HFFc6 (cell line): Measurements from ENCODE around the gene NSFL1C. TPM values are rescaled to one million over a fixed set of nuclear protein-coding genes. Genes with fewer than 3 reads are reported as not detected.

ENCODE experiments used
- DNase-seq: peaks from one replicate; pipeline ENCODE4 v3.0.0-alpha.2; 2018
- H3K27ac Mint-ChIP-seq: 2 replicates; pipeline ENCODE4 v1.8.0; 2020; ENCODE audit warnings: mild to moderate bottlenecking, mixed read lengths
- H3K27me3 Mint-ChIP-seq: 2 replicates; pipeline ENCODE4 v1.8.0; 2021; ENCODE audit warnings: mild to moderate bottlenecking, moderate library complexity, mixed read lengths; ENCODE audit not compliant: insufficient read depth
- H3K36me3 Mint-ChIP-seq: 2 replicates; pipeline ENCODE4 v1.8.0; 2021; ENCODE audit warnings: low read depth, mixed read lengths
- H3K4me1 Mint-ChIP-seq: 2 replicates; pipeline ENCODE4 v1.8.0; 2020; ENCODE audit warnings: low read depth, mixed read lengths
- H3K4me3 Mint-ChIP-seq: 2 replicates; pipeline ENCODE4 v1.8.0; 2020; ENCODE audit warnings: mild to moderate bottlenecking, moderate library complexity, mixed read lengths
- H3K9me3 Mint-ChIP-seq: 2 replicates; pipeline ENCODE4 v1.8.0; 2020; ENCODE audit warnings: mild to moderate bottlenecking, mixed read lengths
- CTCF ChIP-seq: fragments of 200-600 bp; sonication (generic); IDR thresholded peaks from 2 replicates; pipeline ENCODE4 v1.5.0; 2021; ENCODE audit warnings: antibody characterized with exemption, mild to moderate bottlenecking
- long read RNA-seq: library from polyadenylated mRNA; unstranded; transcript quantifications from one replicate; pipeline ENCODE4 v2.0.0, GENCODE V29; 2019
- total RNA-seq, 6 experiments: library from RNA; stranded (reverse); fragmentation: NEBNext Ultra II Directional; extraction: Animal tissue kit (Norgen Biotek cat#: 25700); gene quantifications; 2 replicates in 1 of 6; 3 replicates in 5 of 6; pipeline ENCODE4 v1.2.3, GENCODE V29; 2021

Gene NSFL1C
- total RNA-seq: 100 to 1,000 TPM in 3 of 6 experiments, 10 to 100 TPM in 3; 85.4 to 125 (median 103) TPM
- long read RNA-seq, transcript NSFL1C-201 (9 exons, 3,568 nt): major isoform, 100 of 123 reads
- long read RNA-seq, partial matches to known transcripts: 1 of 123 reads
- long read RNA-seq, other reads (novel, unspliced or antisense): 22 of 123 reads

- peak within 1 kb of the TSS; percentile 86 for H3K27ac Mint-ChIP-seq
- peaks cover 67% of the 10 kb centered on the region for H3K4me1 Mint-ChIP-seq
- H3K36me3 Mint-ChIP-seq: peaks cover 13% of the 10 kb centered on the region; the same call in 1 of the 2 replicates
- peak; percentile 98 for TF ChIP-seq CTCF
- no peaks in the 10 kb centered on the region for H3K9me3 Mint-ChIP-seq
- peaks cover 13% of the 10 kb centered on the region for H3K27me3 Mint-ChIP-seq
- peak within 1 kb of the TSS; percentile 92 for H3K4me3 Mint-ChIP-seq
- peak; percentile 92 for DNase-seq
Observed at GRCh38 chr20:1466211-1467081, at the start of gene NSFL1C. TSS of gene NSFL1C (minus strand) at chr20:1466849. CDS start at chr20:1466824, 25 bp downstream.

DNA sequence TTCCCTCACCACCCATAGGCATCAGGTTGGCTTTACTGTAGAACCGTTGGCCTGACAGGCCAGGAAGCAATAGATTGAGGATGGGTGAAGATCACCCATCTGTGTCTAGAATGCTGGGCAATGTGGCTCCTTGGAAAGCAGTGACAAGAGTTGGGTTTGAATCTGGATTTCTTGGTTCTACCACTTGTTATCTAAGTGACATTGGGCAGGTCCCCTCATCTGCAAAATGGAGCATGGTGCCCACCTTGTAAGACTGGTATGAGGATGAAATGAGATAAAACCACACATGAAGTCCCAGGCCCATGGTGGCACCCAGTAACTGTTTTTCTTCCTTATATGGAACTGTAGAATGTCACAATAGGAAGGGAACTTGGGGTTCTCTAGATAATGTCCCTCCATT lies 47.2 kb upstream of the NSFL1C start:
- Mint-ChIP-seq H3K27ac (no peak overlapping the region), H3K27me3 (peaks cover 31% of the 10 kb centered on the region), H3K36me3 (no peaks in the 10 kb centered on the region), H3K4me1 (peaks cover 4% of the 10 kb centered on the region), H3K9me3 (no peaks in the 10 kb centered on the region), H3K4me3 (no peak overlapping the region)
- no peak for DNase-seq
- no peak for TF ChIP-seq CTCF

GRCh38 chr20:1509237-1509636 lies 42.6 kb upstream of the NSFL1C start:
- DNase-seq: peak; percentile 52
- peaks cover 10% of the 10 kb centered on the region for H3K27me3 Mint-ChIP-seq
- H3K4me1 Mint-ChIP-seq: peaks cover 37% of the 10 kb centered on the region
- no peaks in the 10 kb centered on the region for H3K36me3 Mint-ChIP-seq
- H3K9me3 Mint-ChIP-seq: no peaks in the 10 kb centered on the region
- TF ChIP-seq CTCF: peak; percentile 69
- H3K4me3 Mint-ChIP-seq: no peak overlapping the region
- no peak overlapping the region for H3K27ac Mint-ChIP-seq

DNA sequence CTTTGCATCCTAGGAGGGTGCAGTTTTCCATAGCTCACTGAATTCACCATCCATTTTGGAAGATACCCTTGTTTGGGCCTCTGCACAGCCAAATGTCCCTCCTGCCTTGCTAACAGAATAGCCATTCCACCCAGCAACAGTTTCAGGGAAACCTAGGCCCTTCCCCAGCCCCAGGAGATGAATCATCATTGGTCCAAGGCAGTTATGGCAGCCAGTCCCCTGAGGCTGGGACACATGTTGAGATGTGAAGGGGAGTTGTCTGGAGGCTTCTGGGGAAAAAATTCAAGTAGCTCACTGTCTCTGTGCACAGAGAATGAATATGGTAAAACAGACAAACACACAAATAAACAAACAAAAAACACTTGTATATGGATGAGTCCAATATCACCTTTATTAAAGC lies 41.9 kb upstream of the NSFL1C start:
- Mint-ChIP-seq H3K27ac (no peak overlapping the region), H3K36me3 (no peaks in the 10 kb centered on the region), H3K27me3 (peaks cover 10% of the 10 kb centered on the region), H3K4me1 (peaks cover 40% of the 10 kb centered on the region), H3K4me3 (no peak overlapping the region), H3K9me3 (no peaks in the 10 kb centered on the region)
- TF ChIP-seq CTCF: no peak
- DNase-seq: no peak

- Mint-ChIP-seq H3K9me3 (no peaks in the 10 kb centered on the region), H3K27me3 (peaks cover 6% of the 10 kb centered on the region), H3K4me1 (peaks cover 46% of the 10 kb centered on the region), H3K4me3 (no peak overlapping the region), H3K36me3 (no peaks in the 10 kb centered on the region), H3K27ac (no peak overlapping the region)
- TF ChIP-seq CTCF: no peak
- DNase-seq: no peak
Observed at GRCh38 chr20:1507276-1507675, 40.6 kb upstream of the NSFL1C start.
